Measurements from ENCODE around the gene EPB41L4A. TPM values are rescaled to one million over a fixed set of nuclear protein-coding genes. Genes with fewer than 3 reads are reported as not detected.
"Not testable (repeated sequence)": the region's sequence is repeated elsewhere in the genome, so short reads cannot be mapped to it uniquely, and the experiment has no call there.

Gene EPB41L4A
- polyA plus RNA-seq, 3 donors: 2.9 to 9.0 (median 6.1) TPM

DNA sequence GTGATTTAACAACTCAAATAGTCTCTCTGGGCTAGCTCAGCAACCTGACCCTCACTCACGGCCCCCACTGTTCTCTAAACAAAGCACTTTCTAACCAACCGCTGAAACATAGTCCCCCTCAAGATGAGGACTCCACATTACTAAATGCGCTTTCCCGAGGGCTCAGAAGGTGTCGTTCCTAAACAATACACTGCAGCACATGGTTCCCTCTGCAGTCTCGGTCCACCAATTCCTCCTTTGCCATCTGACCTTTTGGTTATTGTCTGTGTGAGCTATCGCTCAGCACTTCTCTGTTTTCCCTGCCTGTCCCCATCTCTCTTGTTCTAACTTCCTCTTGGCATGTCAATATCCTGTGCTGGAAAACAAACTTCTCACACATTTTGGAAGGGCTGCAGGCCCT, 7.2 kb downstream of the EPB41L4A start:
- H3K27ac ChIP-seq (ENCODE audit: low read depth, low read length): no peak overlapping the region
- WGBS, 3 donors: 53 to 63% (median 54%) methylated on average over 7 of the region's 7 CpGs

GRCh38 chr5:112407666-112408065, 11.4 kb downstream of the EPB41L4A start:
- 36 to 66% (median 62%) methylated on average over 2 of the region's 2 CpGs for WGBS, 3 donors
- H3K27ac ChIP-seq (ENCODE audit: low read depth, low read length): no peak overlapping the region

DNA sequence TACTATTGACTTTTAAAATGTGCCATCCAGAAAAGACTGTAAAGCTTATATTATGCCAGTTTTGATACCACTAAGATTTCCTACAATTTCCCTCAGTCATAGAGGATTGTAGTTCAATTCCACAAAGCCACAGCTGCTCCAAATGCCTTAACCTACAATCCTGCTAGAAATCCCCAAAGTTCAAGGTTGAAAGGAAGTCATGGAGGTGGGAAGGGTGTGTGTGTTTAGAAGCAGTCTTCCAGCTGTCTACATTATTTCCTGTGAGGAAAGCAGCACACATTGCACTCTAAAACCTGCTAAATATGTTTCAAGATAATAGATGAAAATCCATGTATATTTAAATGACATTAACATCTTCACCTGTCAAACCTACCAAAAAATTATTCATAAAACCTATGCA, 11.8 kb downstream of the EPB41L4A start:
- H3K27ac ChIP-seq (ENCODE audit: low read depth, low read length): no peak overlapping the region

DNA sequence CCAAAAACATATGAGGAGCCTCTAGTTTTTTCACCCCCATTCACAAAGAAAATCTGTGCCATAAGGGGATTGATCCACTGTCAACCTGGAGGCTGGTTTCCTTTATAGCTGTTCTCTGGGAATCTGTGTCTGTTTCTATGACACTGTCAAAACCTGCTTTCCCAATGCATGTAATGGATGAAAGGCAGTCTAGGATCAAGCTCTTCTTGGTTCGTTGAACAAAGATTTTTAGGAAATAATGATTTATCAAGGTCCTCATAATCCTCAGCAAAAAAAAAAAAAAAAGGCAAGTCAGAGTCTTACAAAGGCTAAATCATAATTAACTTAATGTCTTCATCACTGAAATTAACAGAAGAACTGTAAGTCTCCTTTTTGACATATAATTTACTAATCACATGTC, 16.0 kb downstream of the EPB41L4A start:
- WGBS, 3 donors: 80 to 91% (median 82%) methylated on average over 1 of the region's 1 CpG
- no peak overlapping the region for H3K27ac ChIP-seq (ENCODE audit: low read depth, low read length)

GRCh38 chr5:112401924-112402323, 17.2 kb downstream of the EPB41L4A start:
- no peak overlapping the region for H3K27ac ChIP-seq (ENCODE audit: low read depth, low read length)
- WGBS, 3 donors: 85 to 86% (median 85%) methylated on average over 5 of the region's 5 CpGs

DNA sequence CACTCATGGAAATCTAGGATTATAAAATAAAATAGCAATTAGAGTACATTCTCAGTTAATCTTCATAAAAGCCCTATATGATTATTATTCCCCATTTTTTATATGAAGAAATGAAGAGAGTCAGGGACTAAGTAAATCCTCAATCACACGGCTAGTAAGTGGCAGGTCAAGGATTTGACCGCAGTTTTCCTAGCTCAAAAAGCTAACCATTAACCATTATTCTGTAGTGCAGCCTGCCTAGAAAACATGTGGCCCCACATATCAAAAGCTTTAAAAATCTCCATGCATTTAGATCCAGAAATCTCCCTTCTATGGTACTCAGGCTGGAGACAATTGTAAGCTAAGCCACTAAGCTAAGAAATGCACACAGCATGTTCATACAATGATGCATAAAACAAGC, 21.4 kb downstream of the EPB41L4A start:
- H3K27ac ChIP-seq (ENCODE audit: low read depth, low read length): no peak overlapping the region
- WGBS, 3 donors: 41 to 97% (median 96%) methylated on average over 2 of the region's 2 CpGs

DNA sequence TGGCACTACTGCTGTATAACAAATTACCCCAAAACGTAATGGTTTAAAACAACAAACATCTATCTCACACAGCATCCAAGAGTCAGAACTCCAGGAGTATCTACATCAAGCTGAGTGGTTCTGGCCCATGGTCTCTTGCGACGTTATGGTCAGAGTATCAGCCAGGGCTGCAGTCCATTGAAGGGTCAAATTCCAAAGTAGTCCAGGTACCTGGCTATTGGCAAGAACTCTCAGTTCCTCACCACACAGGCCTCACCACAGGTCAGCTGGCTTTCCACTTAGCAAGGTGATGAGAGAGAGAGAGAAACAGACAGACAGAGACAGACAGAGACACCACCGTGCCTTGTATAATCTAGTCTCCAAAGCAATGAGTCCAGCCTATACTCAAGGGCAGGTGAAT, 22.6 kb downstream of the EPB41L4A start:
- H3K27ac ChIP-seq (ENCODE audit: low read depth, low read length): no peak overlapping the region
- WGBS, 3 donors: 81 to 92% (median 91%) methylated on average over 4 of the region's 4 CpGs

GRCh38 chr5:112395299-112395698, 23.8 kb downstream of the EPB41L4A start:
- 86 to 93% (median 87%) methylated on average over 3 to 4 of the region's 4 CpGs for WGBS, 3 donors

DNA sequence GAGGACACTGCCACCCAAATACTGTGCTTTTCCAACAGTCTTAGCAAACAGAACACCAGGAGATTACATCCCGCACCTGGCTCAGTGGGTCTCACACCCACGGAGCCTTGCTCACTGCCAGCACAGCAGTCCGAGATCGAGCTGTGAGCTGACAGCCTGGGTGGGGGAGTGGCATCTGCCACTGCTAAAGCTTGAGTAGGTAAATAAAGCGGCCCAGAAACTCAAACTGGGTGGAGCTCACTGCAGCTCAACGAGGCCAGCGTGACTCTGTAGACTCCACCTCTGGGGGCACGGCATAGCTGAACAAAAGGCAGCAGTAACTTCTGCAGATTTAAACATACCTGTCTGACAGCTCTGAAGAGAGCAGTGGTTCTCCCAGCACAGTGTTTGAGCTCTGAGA, 28.8 kb downstream of the EPB41L4A start:
- 16 to 83% (median 79%) methylated on average over 8 of the region's 8 CpGs for WGBS, 3 donors
- H3K27ac ChIP-seq (ENCODE audit: low read depth, low read length): no peak overlapping the region

More at GRCh38 chr5:112395299-112395698, 23.8 kb downstream of the EPB41L4A start:
- H3K27ac ChIP-seq (ENCODE audit: low read depth, low read length): not testable (repeated sequence)

DNA sequence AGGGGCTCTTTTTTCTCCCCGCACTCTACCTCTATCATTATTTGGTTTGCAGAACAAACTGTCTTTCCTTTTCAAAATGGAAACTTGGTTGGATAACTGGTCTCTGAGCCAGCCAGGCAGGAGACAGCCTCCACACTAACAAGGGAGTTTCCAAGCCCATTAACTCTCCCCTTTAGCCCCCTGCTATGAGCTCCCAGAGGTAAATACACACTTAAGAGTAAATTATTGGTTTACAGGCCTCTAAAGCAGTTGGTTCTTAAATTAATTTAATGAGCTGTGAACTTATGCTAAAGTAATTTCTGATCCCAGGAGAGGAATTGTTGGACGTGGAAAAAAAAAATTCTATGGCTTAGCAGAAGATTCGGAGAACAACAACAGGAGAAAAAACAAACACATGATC, 30.3 kb downstream of the EPB41L4A start:
- 79 to 88% (median 81%) methylated on average over 3 of the region's 3 CpGs for WGBS, 3 donors
- H3K27ac ChIP-seq (ENCODE audit: low read depth, low read length): no peak overlapping the region

DNA sequence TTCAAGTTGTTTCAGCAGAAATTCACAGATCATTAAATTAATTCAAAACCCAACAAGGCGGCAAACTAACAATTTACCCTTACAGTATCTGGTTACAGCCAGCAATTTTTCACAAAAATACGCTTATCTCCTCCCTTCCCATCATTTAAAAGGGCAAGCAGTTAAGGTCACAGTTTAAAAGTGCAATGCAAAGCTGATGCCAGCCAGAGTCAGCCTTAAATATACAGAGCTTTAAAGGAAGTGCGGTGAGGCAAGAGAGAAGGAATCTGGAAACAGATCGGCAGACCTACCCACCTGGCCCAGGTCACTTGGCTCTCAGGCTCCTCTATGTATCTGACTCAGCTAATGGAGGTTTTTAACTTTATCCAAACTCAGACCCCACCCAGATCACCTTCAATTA, 31.0 kb downstream of the EPB41L4A start:
- WGBS, 3 donors: 67 to 82% (median 81%) methylated on average over 4 of the region's 4 CpGs
- H3K27ac ChIP-seq (ENCODE audit: low read depth, low read length): no peak overlapping the region

- no peak overlapping the region for H3K27ac ChIP-seq (ENCODE audit: low read depth, low read length)
- WGBS, 3 donors: 78 to 83% (median 80%) methylated on average over 5 of the region's 5 CpGs
These were observed 32.3 kb downstream of the EPB41L4A start for GRCh38 chr5:112386766-112387165.

DNA sequence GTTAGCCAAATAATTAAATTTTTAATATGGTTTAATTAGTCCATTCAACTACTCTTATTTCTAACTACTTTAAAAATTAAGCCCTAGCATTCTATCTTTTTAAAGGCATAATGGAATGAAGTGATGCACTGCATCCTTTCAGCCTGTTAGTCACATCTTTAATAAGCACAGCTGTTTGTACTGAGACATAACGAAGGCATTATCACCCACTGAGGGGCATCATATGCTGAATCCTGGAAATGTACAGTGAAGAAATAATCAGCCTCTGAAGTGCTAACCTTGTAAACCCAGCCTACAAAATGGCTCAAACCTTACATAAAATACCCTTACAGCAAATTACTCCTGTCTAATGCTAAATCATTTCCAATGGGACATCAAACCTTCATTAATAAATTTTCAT, 33.1 kb downstream of the EPB41L4A start:
- WGBS, 3 donors: 86 to 95% (median 91%) methylated on average over 1 of the region's 1 CpG
- no peak overlapping the region for H3K27ac ChIP-seq (ENCODE audit: low read depth, low read length)

DNA sequence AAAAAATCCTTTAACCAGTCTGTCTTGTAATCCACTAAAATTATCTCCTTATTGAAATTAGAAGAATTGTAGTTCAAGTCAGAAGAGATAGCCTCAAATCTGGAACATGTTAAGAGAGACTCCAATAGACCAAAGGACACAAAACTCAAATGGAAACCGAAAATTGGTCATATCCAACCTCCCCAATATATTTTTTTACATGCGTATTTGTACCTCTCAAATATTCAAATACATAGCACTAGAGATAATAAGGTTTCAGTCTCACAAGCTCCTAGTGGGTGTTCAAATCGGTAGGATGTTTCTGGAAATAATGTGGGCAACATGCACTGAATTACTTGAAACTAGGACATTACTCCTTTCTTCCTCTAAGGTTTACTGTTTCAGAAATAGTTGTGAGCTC, 33.5 kb downstream of the EPB41L4A start:
- no peak overlapping the region for H3K27ac ChIP-seq (ENCODE audit: low read depth, low read length)
- 72 to 90% (median 90%) methylated on average over 3 of the region's 3 CpGs for WGBS, 3 donors

GRCh38 chr5:112384523-112384922, 34.6 kb downstream of the EPB41L4A start:
- H3K27ac ChIP-seq (ENCODE audit: low read depth, low read length): no peak overlapping the region
- WGBS, 3 donors: 74 to 85% (median 76%) methylated on average over 3 of the region's 3 CpGs

DNA sequence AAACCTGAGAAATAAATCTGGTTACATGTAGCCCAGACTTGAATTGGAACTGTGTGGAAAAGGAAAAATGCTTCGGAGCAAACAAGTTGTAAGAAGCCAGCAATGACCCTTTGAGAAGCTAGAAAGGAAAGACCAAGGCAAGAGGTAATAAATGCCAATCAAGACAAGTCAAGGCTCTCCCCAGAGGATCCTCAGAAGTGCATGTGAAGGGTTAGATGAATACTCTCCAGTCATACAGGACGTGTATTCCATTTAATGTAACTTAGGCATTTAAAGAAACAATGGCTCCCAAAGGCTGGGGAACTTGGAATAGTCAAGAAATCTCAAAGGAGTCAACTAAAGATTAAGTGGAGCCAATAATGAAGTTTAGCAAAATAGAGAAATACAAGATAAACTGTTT, 36.2 kb downstream of the EPB41L4A start:
- H3K27ac ChIP-seq (ENCODE audit: low read depth, low read length): no peak overlapping the region
- WGBS, 3 donors: 68 to 86% (median 72%) methylated on average over 2 of the region's 2 CpGs

DNA sequence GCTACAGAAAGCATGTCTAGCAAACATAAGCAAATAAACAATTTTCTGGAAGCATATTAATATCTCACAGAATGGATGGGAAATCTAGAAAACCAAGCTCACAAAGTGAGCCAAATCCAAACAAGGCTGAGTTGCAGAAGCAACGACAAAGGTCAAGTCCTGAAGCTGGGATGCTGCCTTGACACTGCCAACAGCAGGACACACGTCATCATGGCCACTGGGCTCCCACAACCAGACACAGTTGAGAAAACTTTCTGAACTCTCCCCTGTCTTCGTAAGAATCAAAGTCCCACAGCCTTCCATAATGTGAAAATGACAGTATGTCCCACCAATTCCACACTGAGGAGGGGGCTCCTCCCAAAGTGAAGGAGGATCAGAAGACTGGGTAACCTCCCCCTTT, 37.6 kb downstream of the EPB41L4A start:
- 71 to 78% (median 74%) methylated on average over 3 of the region's 3 CpGs for whole genome bisulfite sequencing, 3 donors
- no peak overlapping the region for H3K27ac ChIP-seq (ENCODE audit: low read depth, low read length)

GRCh38 chr5:112379542-112380325, 39.3 kb downstream of the EPB41L4A start:
- 63 to 72% (median 67%) methylated on average over 5 of the region's 5 CpGs for WGBS, 3 donors
- H3K27ac ChIP-seq (ENCODE audit: low read depth, low read length): no peak overlapping the region

DNA sequence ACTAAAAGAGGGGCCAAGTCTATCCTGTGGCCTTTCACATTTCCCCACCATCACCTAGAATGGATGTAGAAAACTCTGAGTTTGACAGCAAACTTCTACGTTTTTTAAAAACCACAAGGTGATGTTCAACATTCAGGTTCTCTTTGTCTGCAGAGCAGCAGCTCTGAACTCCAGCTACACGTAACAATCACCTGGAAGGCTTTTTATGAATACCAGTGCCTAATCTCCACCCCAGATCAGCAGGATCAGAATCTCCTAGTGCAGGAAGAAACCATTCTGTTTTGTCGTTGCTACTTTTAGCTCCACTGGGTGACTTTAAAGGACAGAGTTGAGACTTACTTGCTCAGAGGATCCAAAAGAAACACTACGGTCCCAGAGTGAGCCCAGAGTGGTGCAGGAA, 44.3 kb downstream of the EPB41L4A start:
- H3K27ac ChIP-seq (ENCODE audit: low read depth, low read length): no peak overlapping the region
- WGBS, 3 donors: 67 to 83% (median 71%) methylated on average over 4 of the region's 4 CpGs

DNA sequence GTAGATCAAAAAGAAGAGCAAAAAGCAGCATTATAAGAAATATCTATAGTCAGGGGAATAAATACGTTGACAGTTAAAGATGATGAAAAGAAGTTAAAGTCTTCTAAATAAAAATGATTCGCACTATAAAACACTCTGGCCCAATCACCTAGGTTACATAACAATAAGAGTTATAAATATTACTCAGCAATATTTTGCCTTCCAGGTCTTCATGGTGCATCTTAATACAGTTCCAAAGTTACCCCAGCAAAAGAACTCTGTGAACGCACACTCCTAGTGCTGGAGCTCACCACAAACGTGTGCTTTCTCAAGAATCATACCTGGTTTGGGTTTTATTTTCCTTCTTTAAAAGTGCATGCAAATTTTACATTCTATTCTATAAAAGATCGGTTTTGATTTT, 44.7 kb downstream of the EPB41L4A start:
- WGBS, 3 donors: 81 to 86% (median 84%) methylated on average over 5 of the region's 5 CpGs
- no peak overlapping the region for H3K27ac ChIP-seq (ENCODE audit: low read depth, low read length)

Data from adipose tissue (tissue), 3 donors.